Parathyroid adenoma (tissue), 2 donors: Measurements from ENCODE around the gene PPCS.
A peak's percentile ranks its signal among the peaks of the same experiment; 100 is the strongest.

Source experiments
- H2AFZ ChIP-seq: fragments of 300-600 bp; sonication (generic); one replicate; pipeline ENCODE4 v1.7.0; 2017; ENCODE audit warnings: antibody characterized with exemption, mild to moderate bottlenecking
- H3K27ac ChIP-seq: fragments of 300-600 bp; sonication (generic); one replicate; pipeline ENCODE4 v1.7.0; 2017
- H3K27me3 ChIP-seq: fragments of 300-600 bp; sonication (generic); one replicate; pipeline ENCODE4 v1.7.0; 2017; ENCODE audit warnings: low read length; ENCODE audit not compliant: control insufficient read depth, insufficient read depth
- H3K36me3 ChIP-seq: fragments of 300-600 bp; sonication (generic); one replicate; pipeline ENCODE4 v1.7.0; 2017; ENCODE audit warnings: low read length; ENCODE audit not compliant: control insufficient read depth, insufficient read depth
- H3K4me1 ChIP-seq: fragments of 300-600 bp; sonication (generic); one replicate; pipeline ENCODE4 v1.7.0; 2017; ENCODE audit warnings: control low read depth
- H3K4me2 ChIP-seq: fragments of 300-600 bp; sonication (generic); one replicate; pipeline ENCODE4 v1.7.0; 2017; ENCODE audit warnings: low read length
- H3K4me3 ChIP-seq: fragments of 300-600 bp; sonication (generic); one replicate; pipeline ENCODE4 v1.7.0; 2017; ENCODE audit warnings: low read depth, low read length
- H3K79me2 ChIP-seq: fragments of 300-600 bp; sonication (generic); one replicate; pipeline ENCODE4 v1.7.0; 2017; ENCODE audit warnings: control low read depth
- H3K9ac ChIP-seq: fragments of 300-600 bp; sonication (generic); one replicate; pipeline ENCODE4 v1.7.0; 2017; ENCODE audit warnings: mild to moderate bottlenecking
- H3K9me3 ChIP-seq: fragments of 300-600 bp; sonication (generic); one replicate; pipeline ENCODE4 v1.7.0; 2017; ENCODE audit warnings: low read length; ENCODE audit not compliant: control insufficient read depth
- CTCF ChIP-seq: fragments of 300-600 bp; sonication (generic); IDR thresholded peaks from one replicate; pipeline ENCODE4 v1.7.0; 2017; ENCODE audit warnings: antibody characterized with exemption, mild to moderate bottlenecking
- donor health status: primary hyperparathyroidism.

Gene PPCS

GRCh38 chr1:42432714-42433113 lies 23.6 kb upstream of the PPCS start:
- no peak overlapping the region for H3K4me3 ChIP-seq
- no peak overlapping the region for H3K9ac ChIP-seq
- H3K27ac ChIP-seq, result peak overlapping the region; percentile 77
- H3K36me3 ChIP-seq, result no peaks in the 10 kb centered on the region
- H3K9me3 ChIP-seq, result no peaks in the 10 kb centered on the region
- no peak for TF ChIP-seq CTCF
- H3K79me2 ChIP-seq, result no peaks in the 10 kb centered on the region
- peaks cover 23% of the 10 kb centered on the region for H3K4me1 ChIP-seq
- H2AFZ ChIP-seq, result peak overlapping the region; percentile 66
- no peaks in the 10 kb centered on the region for H3K27me3 ChIP-seq
- no peak overlapping the region for H3K4me2 ChIP-seq

GRCh38 chr1:42433369-42433768 lies 23.0 kb upstream of the PPCS start:
- Histone ChIP-seq H3K4me1 (peaks cover 23% of the 10 kb centered on the region), H3K79me2 (no peaks in the 10 kb centered on the region), H3K27me3 (no peaks in the 10 kb centered on the region), H3K9ac (no peak overlapping the region), H3K27ac (peak overlapping the region; percentile 77), H3K36me3 (no peaks in the 10 kb centered on the region), H3K4me2 (no peak overlapping the region), H3K9me3 (no peaks in the 10 kb centered on the region), H3K4me3 (no peak overlapping the region), H2AFZ (peak overlapping the region; percentile 66)
- TF ChIP-seq CTCF, result no peak

GRCh38 chr1:42434340-42434739 lies 22.0 kb upstream of the PPCS start:
- Histone ChIP-seq H3K27me3 (no peaks in the 10 kb centered on the region), H3K4me1 (peaks cover 23% of the 10 kb centered on the region), H3K9ac (no peak overlapping the region), H3K4me2 (no peak overlapping the region), H2AFZ (no peak overlapping the region), H3K9me3 (no peaks in the 10 kb centered on the region), H3K79me2 (no peaks in the 10 kb centered on the region), H3K36me3 (no peaks in the 10 kb centered on the region), H3K27ac (no peak overlapping the region), H3K4me3 (no peak overlapping the region)
- no peak for TF ChIP-seq CTCF

- TF ChIP-seq CTCF, result no peak
- no peak overlapping the region for H2AFZ ChIP-seq
- H3K4me3 ChIP-seq, result no peak overlapping the region
- no peak overlapping the region for H3K9ac ChIP-seq
- H3K27me3 ChIP-seq, result no peaks in the 10 kb centered on the region
- no peak overlapping the region for H3K4me2 ChIP-seq
- H3K36me3 ChIP-seq, result no peaks in the 10 kb centered on the region
- H3K27ac ChIP-seq, result no peak overlapping the region
- H3K79me2 ChIP-seq, result no peaks in the 10 kb centered on the region
- no peaks in the 10 kb centered on the region for H3K4me1 ChIP-seq
- H3K9me3 ChIP-seq, result no peaks in the 10 kb centered on the region
Observed at GRCh38 chr1:42439940-42440339, 16.4 kb upstream of the PPCS start.

GRCh38 chr1:42442662-42443061 lies 13.7 kb upstream of the PPCS start:
- Histone ChIP-seq H2AFZ (no peak overlapping the region), H3K9me3 (no peaks in the 10 kb centered on the region), H3K4me1 (no peaks in the 10 kb centered on the region), H3K79me2 (no peaks in the 10 kb centered on the region), H3K4me3 (no peak overlapping the region), H3K4me2 (no peak overlapping the region), H3K27ac (no peak overlapping the region), H3K9ac (no peak overlapping the region), H3K27me3 (no peaks in the 10 kb centered on the region), H3K36me3 (no peaks in the 10 kb centered on the region)
- TF ChIP-seq CTCF, result no peak
